Measurements from ENCODE around the gene CT47C1.

The CT47C1 gene

DNA sequence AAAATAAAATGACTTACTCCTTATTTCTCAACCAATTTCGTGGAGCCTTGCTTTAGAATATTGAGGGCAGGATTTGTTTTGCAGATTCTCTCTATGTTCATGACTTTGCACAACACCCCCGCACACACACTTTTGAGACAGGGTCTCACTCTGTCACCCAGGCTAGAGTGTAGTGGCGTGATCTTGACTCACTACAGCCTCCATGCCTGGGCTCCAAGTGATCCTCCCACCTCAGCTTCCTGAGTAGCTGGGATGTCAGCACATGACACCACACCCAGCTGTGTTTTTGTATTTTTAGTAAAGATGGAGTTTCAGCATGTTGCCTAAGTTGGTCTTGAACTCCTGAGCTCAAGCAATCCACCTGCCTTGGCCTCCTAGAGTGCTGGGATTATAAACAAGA lies 12.0 kb downstream of the CT47C1 start:
- ChIA-PET CTCF (interaction anchor here (0.8 kb wide), 1 partner anchor 31 kb away, joined by 3 read pairs; no protein-coding TSS in a partner anchor), POLR2A (no interaction called here)
- Histone ChIP-seq H3K9me3 (ENCODE audit: control insufficient read depth, insufficient read depth, low read depth, low read length) (no peaks in the 10 kb centered on the region; the same call in 1 of the 2 replicates), H3K4me3 (ENCODE audit: low read depth, low read length) (no peak overlapping the region), H3K36me3 (ENCODE audit: control insufficient read depth in 2 of 2, insufficient read depth in 1 of 2, low read length in 2 of 2) (no peaks in the 10 kb centered on the region), H3K4me1 (ENCODE audit: control insufficient read depth, insufficient read depth, low read length) (no peaks in the 10 kb centered on the region), H3K27ac (ENCODE audit: extremely low read depth, low read depth, low read length) (no peak overlapping the region)
- TF ChIP-seq, protein P1, sequence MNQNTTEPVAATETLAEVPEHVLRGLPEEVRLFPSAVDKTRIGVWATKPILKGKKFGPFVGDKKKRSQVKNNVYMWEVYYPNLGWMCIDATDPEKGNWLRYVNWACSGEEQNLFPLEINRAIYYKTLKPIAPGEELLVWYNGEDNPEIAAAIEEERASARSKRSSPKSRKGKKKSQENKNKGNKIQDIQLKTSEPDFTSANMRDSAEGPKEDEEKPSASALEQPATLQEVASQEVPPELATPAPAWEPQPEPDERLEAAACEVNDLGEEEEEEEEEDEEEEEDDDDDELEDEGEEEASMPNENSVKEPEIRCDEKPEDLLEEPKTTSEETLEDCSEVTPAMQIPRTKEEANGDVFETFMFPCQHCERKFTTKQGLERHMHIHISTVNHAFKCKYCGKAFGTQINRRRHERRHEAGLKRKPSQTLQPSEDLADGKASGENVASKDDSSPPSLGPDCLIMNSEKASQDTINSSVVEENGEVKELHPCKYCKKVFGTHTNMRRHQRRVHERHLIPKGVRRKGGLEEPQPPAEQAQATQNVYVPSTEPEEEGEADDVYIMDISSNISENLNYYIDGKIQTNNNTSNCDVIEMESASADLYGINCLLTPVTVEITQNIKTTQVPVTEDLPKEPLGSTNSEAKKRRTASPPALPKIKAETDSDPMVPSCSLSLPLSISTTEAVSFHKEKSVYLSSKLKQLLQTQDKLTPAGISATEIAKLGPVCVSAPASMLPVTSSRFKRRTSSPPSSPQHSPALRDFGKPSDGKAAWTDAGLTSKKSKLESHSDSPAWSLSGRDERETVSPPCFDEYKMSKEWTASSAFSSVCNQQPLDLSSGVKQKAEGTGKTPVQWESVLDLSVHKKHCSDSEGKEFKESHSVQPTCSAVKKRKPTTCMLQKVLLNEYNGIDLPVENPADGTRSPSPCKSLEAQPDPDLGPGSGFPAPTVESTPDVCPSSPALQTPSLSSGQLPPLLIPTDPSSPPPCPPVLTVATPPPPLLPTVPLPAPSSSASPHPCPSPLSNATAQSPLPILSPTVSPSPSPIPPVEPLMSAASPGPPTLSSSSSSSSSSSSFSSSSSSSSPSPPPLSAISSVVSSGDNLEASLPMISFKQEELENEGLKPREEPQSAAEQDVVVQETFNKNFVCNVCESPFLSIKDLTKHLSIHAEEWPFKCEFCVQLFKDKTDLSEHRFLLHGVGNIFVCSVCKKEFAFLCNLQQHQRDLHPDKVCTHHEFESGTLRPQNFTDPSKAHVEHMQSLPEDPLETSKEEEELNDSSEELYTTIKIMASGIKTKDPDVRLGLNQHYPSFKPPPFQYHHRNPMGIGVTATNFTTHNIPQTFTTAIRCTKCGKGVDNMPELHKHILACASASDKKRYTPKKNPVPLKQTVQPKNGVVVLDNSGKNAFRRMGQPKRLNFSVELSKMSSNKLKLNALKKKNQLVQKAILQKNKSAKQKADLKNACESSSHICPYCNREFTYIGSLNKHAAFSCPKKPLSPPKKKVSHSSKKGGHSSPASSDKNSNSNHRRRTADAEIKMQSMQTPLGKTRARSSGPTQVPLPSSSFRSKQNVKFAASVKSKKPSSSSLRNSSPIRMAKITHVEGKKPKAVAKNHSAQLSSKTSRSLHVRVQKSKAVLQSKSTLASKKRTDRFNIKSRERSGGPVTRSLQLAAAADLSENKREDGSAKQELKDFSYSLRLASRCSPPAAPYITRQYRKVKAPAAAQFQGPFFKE (tag by site-specific recombination; IDR thresholded peaks at IDR 0.05; ENCODE audit: borderline replicate concordance) = no peak
- TF ChIP-seq, protein P2, sequence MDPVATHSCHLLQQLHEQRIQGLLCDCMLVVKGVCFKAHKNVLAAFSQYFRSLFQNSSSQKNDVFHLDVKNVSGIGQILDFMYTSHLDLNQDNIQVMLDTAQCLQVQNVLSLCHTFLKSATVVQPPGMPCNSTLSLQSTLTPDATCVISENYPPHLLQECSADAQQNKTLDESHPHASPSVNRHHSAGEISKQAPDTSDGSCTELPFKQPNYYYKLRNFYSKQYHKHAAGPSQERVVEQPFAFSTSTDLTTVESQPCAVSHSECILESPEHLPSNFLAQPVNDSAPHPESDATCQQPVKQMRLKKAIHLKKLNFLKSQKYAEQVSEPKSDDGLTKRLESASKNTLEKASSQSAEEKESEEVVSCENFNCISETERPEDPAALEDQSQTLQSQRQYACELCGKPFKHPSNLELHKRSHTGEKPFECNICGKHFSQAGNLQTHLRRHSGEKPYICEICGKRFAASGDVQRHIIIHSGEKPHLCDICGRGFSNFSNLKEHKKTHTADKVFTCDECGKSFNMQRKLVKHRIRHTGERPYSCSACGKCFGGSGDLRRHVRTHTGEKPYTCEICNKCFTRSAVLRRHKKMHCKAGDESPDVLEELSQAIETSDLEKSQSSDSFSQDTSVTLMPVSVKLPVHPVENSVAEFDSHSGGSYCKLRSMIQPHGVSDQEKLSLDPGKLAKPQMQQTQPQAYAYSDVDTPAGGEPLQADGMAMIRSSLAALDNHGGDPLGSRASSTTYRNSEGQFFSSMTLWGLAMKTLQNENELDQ (tag by site-specific recombination; IDR thresholded peaks at IDR 0.05; ENCODE audit: low read depth) = no peak
- no peak for TF ChIP-seq BCL11A (tag by site-specific recombination; IDR thresholded peaks at IDR 0.05; ENCODE audit: low read depth)
- TF ChIP-seq, protein P3, sequence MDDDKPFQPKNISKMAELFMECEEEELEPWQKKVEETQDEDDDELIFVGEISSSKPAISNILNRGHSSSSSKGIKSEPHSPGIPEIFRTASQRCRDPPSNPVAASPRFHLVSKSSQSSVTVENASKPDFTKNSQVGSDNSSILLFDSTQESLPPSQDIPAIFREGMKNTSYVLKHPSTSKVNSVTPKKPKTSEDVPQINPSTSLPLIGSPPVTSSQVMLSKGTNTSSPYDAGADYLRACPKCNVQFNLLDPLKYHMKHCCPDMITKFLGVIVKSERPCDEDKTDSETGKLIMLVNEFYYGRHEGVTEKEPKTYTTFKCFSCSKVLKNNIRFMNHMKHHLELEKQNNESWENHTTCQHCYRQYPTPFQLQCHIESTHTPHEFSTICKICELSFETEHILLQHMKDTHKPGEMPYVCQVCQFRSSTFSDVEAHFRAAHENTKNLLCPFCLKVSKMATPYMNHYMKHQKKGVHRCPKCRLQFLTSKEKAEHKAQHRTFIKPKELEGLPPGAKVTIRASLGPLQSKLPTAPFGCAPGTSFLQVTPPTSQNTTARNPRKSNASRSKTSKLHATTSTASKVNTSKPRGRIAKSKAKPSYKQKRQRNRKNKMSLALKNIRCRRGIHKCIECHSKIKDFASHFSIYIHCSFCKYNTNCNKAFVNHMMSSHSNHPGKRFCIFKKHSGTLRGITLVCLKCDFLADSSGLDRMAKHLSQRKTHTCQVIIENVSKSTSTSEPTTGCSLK (tag by site-specific recombination; IDR thresholded peaks at IDR 0.05) = no peak
- TF ChIP-seq IKZF3 (tag by site-specific recombination; IDR thresholded peaks at IDR 0.05) = no peak
- TF ChIP-seq ZNF112 (tag by site-specific recombination; IDR thresholded peaks at IDR 0.05) = no peak
- no peak for TF ChIP-seq PATZ1 (tag by site-specific recombination; IDR thresholded peaks at IDR 0.05)
- no peak for TF ChIP-seq HOXA7 (CRISPR knock-in tag; IDR thresholded peaks at IDR 0.05; ENCODE audit: borderline replicate concordance)
- TF ChIP-seq ZNF777 (tag by site-specific recombination; IDR thresholded peaks at IDR 0.05; ENCODE audit: borderline replicate concordance) = no peak
- TF ChIP-seq KLF8 (tag by site-specific recombination; IDR thresholded peaks at IDR 0.05) = no peak
- TF ChIP-seq ZFP69B (tag by site-specific recombination; IDR thresholded peaks at IDR 0.05) = no peak
- TF ChIP-seq ZNF621 (tag by site-specific recombination; IDR thresholded peaks at IDR 0.05) = no peak
- TF ChIP-seq ZNF324 (tag by site-specific recombination; IDR thresholded peaks at IDR 0.05) = no peak
- no peak for TF ChIP-seq ZNF747 (tag by site-specific recombination; IDR thresholded peaks at IDR 0.05)
- no peak for TF ChIP-seq ZNF335 (tag by site-specific recombination; conservative IDR thresholded peaks at IDR 0.05)
